Retinal pigment epithelial cell (primary cell): Measurements from ENCODE around the gene SOX5.

Experiments
- DNase-seq: peaks from one replicate; pipeline ENCODE4 v3.0.0-alpha.2; 2010; ENCODE audit warnings: low read depth
- H3K4me3 ChIP-seq: 2 replicates; pipeline ENCODE4 v1.5.1; 2011; ENCODE audit warnings: mild to moderate bottlenecking, low read length, control low read depth, moderate library complexity
- CTCF ChIP-seq: conservative IDR thresholded peaks from 2 replicates; pipeline ENCODE4 v1.5.1; 2011; ENCODE audit warnings: low read depth, low read length, control low read depth, inconsistent platforms

SOX5 gene

GRCh38 chr12:23942841-23943240, 6.6 kb downstream of the SOX5 start:
- H3K4me3 ChIP-seq = no peak overlapping the region
- DNase-seq = no peak
- TF ChIP-seq CTCF = no peak

GRCh38 chr12:23941780-23942179, 7.7 kb downstream of the SOX5 start:
- no peak for DNase-seq
- TF ChIP-seq CTCF = no peak
- H3K4me3 ChIP-seq = no peak overlapping the region

GRCh38 chr12:23938422-23938821, 11.0 kb downstream of the SOX5 start:
- no peak for TF ChIP-seq CTCF
- no peak for DNase-seq
- no peak overlapping the region for H3K4me3 ChIP-seq

DNA sequence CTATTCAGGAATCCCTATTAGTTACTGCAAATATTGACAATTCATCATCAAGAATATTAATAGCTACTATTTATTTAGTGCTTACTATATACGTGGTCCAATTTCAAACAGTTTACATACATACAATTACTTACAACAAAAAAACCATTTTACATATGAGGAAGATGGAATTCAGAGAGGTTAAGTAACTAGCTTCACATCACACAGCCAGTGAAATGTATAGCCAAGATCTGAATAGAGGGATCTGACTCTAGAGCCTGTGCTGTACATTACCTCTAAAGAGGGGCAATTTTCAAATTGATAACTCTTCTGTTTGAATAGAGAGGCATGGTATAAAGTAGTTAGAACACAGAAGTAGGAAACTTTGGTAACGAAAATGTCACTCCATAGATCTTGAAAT, 18.3 kb downstream of the SOX5 start:
- no peak for DNase-seq
- no peak overlapping the region for H3K4me3 ChIP-seq
- no peak for TF ChIP-seq CTCF

- H3K4me3 ChIP-seq = no peak overlapping the region
- TF ChIP-seq CTCF = no peak
Observed at GRCh38 chr12:23930599-23930998, 18.9 kb downstream of the SOX5 start.

GRCh38 chr12:23929906-23930305, 19.6 kb downstream of the SOX5 start:
- no peak for DNase-seq
- TF ChIP-seq CTCF = no peak
- H3K4me3 ChIP-seq = no peak overlapping the region

More at GRCh38 chr12:23930599-23930998, 18.9 kb downstream of the SOX5 start:
- DNase-seq = no peak

- DNase-seq = no peak
Observed at GRCh38 chr12:23927907-23928306, 21.6 kb downstream of the SOX5 start.

More at GRCh38 chr12:23927907-23928306, 21.6 kb downstream of the SOX5 start:
- no peak for TF ChIP-seq CTCF
- H3K4me3 ChIP-seq = no peak overlapping the region
